GM21619 (cell line): ENCODE results near the gene FASTK.

Source experiments
- ATAC-seq: cut with Tn5 transposase; IDR thresholded peaks from one replicate; pipeline ENCODE4 v1.9.1; 2021; ENCODE audit not compliant: unreplicated experiment

Gene FASTK, protein sequence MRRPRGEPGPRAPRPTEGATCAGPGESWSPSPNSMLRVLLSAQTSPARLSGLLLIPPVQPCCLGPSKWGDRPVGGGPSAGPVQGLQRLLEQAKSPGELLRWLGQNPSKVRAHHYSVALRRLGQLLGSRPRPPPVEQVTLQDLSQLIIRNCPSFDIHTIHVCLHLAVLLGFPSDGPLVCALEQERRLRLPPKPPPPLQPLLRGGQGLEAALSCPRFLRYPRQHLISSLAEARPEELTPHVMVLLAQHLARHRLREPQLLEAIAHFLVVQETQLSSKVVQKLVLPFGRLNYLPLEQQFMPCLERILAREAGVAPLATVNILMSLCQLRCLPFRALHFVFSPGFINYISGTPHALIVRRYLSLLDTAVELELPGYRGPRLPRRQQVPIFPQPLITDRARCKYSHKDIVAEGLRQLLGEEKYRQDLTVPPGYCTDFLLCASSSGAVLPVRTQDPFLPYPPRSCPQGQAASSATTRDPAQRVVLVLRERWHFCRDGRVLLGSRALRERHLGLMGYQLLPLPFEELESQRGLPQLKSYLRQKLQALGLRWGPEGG

DNA sequence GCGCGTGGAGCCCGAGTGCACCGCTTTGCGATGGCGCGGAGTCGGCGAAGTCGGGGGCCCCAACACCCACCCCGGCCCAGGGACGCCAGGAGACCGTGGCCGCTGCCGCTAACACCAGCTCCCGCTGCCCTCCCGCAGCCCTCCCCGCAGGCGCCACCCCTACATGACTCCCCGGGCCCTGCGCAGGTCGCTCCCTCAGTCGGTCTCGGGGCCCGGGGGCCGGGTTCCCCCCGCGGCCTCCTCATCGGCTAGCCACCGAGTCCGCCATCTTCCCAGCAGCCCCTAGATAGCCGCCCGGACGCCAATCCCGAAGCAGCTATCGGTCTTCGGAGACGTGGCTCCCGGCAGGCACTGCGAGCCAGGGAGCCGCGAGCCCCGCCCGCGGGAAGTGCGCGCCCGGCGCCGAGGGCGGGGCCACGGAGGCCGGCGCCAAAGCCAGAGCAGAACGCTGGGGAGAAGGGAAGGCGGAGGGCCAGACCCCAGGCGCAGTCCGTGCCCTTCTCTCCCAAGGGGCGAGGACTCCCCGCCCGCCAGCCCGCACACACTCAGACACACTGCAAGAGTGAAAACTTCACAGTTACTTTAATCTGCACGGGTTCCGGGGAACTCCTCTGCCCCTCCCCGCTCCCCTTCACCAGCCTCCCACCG lies at the start of gene FASTK:
Gene FASTK, minus strand, starts transcription at position 288 of the 648 bp plus-strand sequence. Its CDS starts 43 bp downstream, at position 245.
- peak; percentile 70 for ATAC-seq

- no peak for ATAC-seq
These were observed 49.5 kb upstream of the FASTK start for GRCh38 chr7:151129960-151130591.

GRCh38 chr7:151129117-151129959 lies 48.7 kb upstream of the FASTK start:
- no peak for ATAC-seq

DNA sequence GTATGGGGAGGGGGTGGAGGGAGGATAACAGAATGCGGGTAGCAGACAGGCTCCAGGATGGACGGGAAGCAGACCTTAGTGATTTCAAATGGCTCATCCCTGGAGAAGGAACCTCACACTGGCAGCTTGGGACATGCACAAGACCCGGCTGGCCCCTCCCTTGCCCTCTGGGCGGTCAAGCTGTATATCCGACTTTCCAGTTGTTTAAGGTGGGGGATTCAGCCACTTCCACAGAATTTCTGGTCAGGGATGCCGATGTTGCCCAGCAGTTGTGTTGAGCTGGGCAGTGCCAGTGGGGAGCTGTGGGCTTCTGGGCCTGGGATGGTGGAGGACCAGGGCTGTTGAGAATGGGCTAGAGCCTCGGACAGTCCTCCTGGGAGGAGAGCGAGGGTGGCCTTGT lies 48.1 kb upstream of the FASTK start:
- no peak for ATAC-seq

GRCh38 chr7:151128144-151128543 lies 47.5 kb upstream of the FASTK start:
- no peak for ATAC-seq

- no peak for ATAC-seq
These were observed 46.0 kb upstream of the FASTK start for GRCh38 chr7:151126491-151127137.

- ATAC-seq = no peak
These were observed 45.4 kb upstream of the FASTK start for GRCh38 chr7:151125846-151126481.

DNA sequence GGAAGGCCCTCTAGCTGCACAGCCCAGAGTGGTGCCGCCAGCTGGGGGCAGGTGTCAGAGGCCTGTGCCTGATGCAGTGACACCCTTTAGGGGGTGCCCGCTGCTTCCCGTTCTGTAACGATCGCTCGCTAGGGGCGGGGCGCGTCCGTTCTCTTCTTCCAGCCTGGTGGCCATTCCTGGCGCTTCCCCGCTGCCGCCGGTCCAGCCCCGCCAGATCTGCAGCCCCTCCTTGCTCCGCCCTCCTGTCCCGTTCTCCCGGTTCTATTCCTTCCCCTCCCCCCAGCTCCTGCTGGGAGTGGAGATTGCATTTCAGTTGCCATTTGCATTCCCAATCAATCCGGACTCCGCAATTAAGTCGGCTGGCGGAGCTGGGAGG lies 44.8 kb upstream of the FASTK start:
- ATAC-seq = no peak

- no peak for ATAC-seq
These were observed 44.3 kb upstream of the FASTK start for GRCh38 chr7:151124899-151125399.

DNA sequence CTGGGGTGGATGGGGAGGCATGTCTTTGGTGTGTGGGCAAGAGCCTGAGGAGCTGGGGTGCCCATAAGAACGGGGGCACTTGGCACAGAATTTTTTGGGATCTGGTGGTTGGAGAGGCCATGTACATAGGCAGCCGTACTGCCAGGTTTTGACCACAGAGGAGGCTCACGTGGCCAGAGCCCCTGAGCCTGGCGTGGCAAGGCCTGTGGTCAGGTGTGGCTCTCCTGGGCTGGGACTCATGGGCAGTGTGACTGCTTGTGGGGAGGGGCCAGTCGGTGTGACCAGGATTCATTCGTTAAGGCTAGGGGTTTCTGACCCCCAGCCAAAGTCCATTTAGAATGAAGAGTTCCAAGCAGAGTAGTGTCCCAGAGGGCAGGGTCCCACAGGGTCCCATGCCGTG lies 43.9 kb upstream of the FASTK start:
- ATAC-seq = no peak

DNA sequence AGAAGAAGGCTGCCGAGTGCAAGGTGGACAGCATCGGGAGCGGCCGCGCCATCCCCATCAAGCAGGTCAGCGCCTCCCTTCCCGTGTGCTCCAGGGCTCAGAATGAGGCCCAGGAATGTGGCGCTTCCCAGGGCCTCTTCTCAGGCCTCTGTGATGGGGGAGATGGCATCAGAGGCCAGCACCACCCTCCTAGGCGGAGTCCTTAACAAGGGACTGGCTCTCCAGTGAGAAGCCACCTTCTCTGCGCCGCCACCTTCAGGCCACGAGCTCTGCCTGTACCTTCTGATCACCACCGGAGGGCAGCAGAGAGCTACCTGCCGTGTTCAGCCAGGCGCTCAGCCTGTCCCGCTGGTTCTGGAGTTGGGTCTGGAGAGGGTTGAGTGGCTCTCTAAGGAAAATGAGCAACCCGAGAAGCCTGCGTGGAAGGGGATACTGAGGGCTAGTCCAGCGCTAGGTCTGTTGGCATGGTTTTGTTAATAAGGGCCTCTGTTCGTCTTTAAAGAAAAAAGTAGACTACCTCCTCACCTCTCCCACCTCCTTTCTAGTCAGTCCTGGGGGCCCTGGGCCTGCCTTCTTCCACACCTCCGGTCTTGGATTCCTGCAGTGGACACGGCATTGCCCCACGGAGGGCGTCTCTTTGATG lies 43.3 kb upstream of the FASTK start:
- ATAC-seq = peak; percentile 82

DNA sequence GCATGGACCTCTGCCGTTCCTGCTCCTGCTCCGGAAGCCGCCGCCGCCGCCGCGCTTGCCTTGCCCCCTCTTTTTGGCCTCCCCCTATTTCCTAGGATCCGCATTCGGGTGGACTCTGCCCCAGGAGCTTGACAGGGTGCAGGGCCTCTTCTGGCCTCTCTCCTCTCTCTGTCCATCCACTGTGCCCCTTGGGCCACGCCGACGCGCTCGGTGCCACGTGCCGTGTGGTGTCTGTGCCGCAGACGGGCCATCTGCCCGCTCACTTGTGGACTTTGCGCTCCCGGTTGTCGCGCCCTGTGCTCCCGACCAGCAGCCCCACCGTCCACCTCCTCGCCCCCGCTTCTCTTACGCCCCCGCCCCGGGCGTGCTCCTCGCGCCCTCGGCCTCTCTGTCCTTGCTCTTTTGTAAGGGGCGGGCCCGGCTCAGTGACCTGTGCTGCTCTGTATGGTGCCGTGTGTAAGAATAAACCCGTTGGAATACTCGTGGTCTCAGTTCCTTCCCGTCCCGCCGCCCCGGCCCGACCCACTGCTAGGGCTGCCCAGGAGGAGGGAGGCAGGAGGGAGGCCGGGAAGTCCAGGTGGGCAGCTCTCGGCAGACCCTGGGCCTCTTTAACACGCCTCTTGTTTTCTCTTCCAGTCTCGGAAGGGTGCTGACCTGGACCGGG lies 42.7 kb upstream of the FASTK start:
- ATAC-seq = no peak

- no peak for ATAC-seq
These were observed 42.2 kb upstream of the FASTK start for GRCh38 chr7:151122796-151123157.

- no peak for ATAC-seq
These were observed 41.7 kb upstream of the FASTK start for GRCh38 chr7:151122276-151122675.

DNA sequence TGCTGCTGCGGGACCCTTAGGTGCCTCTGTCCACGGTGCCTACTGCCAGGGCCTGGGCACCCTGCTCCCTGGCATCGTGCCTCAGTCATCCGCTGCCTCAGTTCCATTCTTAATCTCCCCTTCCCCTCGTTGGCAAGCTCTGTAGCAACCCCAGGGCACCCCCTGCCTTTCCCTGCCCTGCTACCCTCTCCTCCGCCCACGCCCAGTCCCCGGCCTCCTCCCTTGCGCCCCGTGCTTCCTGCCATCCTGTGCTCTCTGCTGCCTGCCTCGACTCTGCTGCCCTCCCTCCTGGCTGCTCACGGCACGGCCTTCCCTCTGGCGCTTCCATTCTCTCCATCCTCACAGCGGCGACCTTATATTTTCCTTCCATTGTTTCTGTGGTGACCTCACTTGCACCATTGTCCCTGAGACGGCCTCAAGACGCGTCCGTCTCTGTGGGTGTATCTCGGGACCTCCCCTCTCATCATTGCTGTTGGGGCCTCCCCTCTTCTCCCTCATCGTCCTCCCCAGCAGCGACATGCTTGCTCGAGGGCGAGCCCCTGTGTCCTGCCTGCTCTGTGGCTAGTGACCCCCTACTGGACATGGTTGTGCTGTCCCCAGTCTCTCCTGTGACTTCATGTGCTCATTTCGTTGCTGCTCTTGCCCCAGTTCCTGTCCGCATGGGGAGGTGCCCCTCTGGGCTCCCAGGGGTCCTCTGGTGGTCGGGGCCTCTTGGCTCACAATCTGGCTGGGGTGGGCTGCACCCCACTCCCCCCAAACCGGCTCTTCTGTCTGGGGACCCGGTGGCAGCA lies 41.0 kb upstream of the FASTK start:
- ATAC-seq = no peak

GRCh38 chr7:151120896-151121295 lies 40.3 kb upstream of the FASTK start:
- ATAC-seq = no peak

GRCh38 chr7:151119902-151120301 lies 39.3 kb upstream of the FASTK start:
- ATAC-seq = no peak

DNA sequence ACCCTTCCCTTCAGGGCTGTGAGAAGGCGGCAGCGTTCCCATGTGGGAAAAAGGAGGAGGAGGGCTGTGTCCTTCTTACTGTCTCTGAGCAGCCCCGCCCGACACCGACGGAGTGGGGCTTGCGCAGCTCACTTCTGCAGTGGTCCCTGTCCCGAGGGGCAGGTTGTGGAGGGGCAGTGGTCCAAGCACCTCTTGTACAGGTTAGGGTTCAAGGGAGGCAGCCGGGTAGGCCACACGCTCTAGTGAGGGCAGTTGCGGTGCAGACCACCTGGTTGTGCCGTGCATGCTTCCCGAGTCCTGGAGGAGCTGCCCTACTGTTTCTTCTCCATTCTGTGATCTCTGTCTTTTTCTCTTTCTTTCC lies 38.4 kb upstream of the FASTK start:
- no peak for ATAC-seq
